HG02943 (cell line): ENCODE results near the gene MTCL1.

Source experiments
- ATAC-seq: cut with Tn5 transposase; IDR thresholded peaks from one replicate; pipeline ENCODE4 v1.9.1; 2021; ENCODE audit warnings: mild to moderate bottlenecking, low read depth, moderate library complexity; ENCODE audit not compliant: unreplicated experiment

MTCL1 gene

DNA sequence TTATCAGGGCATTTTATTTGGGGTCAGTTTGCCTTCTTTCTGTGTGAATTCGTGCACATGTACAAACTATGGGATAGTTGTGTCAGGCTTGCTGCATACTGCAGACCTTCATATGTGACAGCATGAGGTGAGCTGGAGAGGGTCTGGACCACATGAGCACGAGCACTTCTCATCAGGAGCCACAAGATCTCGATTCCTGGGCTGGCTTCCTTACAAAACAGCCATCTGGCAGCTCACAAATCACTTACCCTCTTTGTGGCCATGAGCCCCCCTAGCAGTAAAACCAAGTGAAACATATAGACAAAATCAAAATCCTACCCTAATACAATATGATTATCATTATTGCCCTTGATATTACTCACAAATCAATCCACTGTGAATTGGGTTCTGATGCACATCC lies 121.2 kb downstream of the MTCL1 start:
- no peak for ATAC-seq

DNA sequence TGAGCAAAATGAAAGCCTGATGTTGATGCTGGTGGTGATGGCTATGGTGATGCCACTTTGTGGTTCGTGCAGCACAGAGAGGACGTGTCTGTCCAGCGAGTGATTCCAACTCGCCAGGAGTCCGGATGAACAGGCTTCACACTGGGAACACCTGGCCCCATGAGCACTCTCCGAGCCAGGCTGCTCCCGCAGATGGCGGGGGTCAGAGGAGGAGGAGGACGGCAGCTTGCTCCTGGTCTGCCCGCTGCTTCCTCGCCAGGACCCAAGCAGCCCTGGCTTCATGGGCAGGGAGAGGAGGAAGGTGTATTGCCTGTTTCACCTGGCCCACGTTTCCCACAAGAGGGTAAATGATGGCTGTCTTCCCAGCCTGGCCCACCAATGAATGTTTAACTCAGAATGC lies 121.6 kb downstream of the MTCL1 start:
- ATAC-seq: no peak

DNA sequence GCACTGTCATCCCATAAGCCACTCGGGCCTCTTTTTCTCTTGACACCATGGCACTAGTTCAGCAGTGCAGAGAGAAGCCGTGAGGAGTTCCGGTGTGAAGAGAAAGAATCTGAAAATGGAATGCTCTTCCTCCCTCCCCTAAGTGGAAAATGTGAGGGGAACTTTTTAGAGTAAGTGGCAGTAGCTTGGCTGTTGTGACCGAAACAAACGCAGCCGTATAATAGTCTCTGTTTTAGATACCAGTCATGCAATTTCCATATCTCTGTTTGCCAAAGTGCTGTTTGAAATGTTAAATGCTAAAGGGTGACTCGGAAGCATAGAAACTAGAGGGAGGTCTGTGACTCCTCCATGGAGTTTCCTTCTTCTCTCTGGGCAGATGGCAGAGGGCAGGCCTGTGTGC lies 122.9 kb downstream of the MTCL1 start:
- ATAC-seq: no peak

DNA sequence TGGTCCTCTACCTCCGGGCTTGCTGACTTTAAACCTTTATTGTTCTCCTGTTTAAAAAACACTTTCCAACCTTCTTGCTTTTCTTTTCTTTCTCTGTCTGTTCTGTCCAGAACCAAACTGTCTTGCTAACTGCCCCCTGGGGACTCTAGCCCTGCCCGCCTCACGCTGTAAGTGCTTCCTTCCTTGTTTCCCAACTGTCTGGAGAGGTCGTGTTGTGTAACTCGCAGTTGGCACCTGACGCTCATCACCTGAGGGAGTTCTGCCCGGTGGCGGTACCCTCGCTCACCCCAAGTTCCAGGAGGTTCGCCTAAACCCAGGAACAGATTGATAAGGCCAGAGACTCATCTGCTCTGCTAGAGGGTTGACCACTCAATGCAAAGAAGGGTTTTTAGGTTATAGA lies 123.4 kb downstream of the MTCL1 start:
- ATAC-seq: no peak

DNA sequence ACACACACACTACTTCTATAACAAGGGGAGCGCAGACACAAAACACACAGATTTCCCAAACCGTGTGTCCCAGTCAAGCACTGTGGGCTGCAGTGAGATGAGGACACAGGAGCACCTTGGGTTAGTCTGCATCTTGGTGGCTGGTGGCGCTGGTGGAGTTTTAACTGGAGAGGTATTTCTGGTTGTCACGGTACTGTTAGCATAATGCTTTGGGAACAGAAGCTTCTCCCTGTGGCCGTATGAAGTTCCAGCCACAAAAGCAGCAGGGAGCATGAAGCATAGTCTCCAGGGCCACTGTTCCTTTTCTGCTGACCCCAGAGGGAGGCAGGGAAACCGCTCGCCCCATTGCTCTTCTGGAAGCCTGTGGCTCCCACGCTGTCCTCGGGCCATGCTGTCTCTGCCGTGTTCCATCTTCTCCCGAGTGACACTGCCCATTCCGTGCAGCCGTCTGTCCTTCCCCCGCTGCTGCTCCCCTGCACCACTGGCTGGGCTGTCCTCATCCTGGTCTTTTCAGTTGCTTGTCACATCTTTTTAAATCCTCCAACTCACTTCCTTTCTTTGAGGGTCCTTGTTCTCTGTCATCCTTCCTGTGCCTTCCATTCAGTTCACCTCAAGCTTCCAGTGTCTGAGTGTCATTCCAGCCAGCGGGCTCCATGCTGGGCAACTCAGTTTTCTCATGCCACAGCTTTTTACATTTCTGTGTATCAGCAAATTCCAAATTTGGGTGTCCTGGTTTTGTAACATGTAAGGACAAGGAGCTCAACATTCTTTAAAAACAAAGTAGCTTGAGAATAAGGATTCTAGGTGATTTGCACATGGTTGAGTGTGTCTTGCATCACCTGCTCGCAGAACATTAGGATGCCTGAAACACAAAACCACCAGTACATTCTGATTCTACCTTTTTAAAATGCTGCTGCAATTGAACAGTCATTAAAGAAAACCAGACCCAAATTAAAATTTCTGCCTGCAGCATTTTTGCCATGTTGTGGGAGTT lies 125.0 kb downstream of the MTCL1 start:
- ATAC-seq: no peak

DNA sequence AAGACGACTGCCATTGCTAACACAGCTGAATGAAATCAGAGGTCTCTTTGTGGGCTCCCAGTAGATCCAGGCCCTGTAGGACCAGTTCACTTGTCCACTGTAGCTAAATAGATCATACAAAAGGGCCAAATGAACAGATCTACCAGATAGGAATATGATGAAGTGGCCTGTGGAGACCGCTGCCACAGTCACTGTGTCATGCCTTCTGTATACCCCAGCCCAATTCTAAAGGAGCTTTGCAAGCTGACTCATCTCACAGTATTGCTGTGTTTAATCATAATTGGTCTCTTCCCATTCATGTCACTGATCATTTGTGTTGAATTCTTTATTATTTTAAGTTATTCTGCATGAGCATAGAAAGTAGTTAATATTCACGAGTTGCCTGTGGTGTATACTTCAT lies 125.8 kb downstream of the MTCL1 start:
- ATAC-seq: no peak

DNA sequence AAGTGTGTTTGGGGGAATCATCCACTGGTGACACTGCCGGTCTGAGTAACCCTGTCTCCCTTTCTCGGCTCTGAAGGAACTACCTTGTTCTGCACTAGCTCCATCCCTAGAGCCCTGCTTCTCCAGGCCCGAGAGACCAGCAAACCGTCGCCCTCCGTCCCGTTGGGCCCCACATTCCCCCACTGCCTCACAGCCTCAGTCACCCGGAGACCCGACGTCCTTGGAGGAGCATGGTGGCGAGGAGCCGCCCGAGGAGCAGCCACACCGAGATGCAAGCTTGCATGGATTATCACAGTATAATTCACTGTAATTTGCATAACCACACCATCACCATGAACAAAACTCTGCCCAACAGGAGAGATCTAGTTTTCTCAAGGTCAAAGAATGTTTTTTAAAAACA lies 126.2 kb downstream of the MTCL1 start:
- ATAC-seq: no peak

DNA sequence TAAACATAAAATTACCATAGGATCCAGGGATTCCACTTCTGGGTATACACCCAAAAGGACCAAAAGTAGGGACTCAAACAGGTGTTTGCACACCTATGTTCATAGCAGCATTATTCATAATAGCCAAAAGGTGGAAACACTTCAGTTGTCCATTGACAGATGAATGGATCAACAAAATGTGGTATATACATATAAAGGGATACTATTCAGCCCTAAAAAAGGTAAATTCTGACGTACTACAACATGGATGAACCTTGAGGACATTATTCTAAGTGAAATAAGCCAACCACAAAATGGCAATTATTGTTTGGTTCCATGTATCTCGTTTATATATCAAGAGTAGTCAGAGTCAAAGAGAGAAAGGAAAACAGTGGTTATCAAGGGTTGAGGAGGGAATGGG lies 128.1 kb downstream of the MTCL1 start:
- no peak for ATAC-seq

DNA sequence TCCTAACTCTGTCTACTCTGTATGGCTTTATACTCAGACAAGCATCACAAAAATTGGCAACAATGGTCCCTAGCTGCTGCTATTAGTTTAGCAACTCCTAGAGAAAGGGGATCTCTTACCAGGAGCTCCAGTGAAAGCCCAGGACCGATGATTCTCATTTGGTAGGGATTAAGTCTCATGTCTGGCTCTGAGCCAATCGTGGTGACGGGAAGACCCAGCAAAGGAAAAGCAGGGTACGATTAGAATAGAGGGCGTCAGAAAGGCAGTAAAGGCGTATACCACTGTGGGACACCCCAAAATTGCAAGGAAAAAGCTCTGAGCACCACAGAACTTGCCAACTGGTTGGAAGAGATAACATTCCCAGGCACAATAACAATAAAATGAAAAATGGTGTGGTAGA lies 129.5 kb downstream of the MTCL1 start:
- ATAC-seq: no peak

DNA sequence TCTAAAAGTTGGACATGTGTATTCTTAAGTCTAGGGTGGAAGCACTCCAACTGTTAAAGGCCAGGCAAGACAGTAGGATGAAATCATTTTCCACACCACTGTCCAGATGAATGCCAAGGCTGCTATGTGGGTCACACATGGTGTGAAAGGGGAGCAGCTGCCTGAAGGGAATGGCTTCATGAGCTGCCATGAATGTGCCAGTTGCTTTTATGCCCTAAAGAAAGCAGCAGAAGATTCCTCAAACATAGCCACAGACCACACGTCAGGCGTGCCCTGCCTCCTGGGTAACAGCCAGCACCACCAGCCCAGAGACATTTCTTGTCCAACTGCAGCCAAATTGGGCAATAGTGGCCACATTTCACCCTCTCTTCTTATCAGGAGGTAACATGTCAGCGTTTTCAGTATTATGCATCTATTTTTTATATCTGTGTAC lies 130.2 kb downstream of the MTCL1 start:
- no peak for ATAC-seq

DNA sequence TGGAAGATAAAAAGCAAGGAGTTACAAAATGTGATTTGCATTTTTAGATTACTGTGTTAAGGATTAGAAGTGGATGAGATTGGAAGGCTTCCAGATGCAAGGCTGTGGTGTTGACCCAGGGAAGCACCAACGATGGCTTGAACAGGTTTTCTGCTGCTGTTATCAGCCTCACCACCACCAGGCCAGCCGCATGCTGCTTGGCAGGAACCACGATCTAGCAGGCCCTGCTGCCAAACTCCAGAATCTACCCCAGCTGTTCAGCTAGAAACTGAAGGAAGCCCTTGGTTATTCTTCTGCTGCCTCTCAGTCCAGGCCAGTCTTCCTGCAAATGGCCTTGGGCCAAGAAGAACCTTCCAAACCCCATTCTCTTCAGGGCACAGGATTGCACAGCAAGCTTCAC lies 133.9 kb downstream of the MTCL1 start:
- no peak for ATAC-seq

DNA sequence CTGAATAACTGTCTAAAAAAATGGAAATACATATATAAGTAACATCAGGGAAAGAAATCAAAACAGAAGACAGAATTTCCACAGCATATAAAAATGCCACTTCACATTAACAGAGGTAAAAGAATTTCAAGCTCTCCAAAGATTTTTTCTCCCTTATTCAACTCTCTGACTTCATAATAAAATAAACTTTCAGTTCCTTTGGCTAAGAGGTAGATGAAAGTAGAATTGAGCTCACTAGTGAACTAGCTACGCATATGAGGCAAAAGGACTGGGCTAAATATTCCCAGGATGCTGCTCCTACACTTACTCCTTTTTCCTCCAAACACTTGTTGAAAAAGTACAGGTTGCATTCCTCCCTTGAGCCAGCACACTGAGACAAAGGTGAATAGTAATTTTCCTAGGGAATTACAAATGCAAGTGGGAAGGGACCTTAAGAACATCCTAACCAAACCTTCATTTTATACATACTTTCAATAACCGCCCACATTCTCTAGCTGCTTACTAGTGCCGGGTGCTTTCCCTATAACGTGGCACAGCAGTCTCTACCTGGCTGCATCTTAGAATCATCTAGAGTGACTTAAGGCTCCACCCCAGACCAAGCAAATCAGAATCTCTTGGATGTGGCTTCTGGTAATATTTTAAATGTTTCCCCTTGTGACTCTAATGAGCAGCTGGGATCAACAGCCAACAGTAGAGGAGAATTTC lies 136.6 kb downstream of the MTCL1 start:
- no peak for ATAC-seq

DNA sequence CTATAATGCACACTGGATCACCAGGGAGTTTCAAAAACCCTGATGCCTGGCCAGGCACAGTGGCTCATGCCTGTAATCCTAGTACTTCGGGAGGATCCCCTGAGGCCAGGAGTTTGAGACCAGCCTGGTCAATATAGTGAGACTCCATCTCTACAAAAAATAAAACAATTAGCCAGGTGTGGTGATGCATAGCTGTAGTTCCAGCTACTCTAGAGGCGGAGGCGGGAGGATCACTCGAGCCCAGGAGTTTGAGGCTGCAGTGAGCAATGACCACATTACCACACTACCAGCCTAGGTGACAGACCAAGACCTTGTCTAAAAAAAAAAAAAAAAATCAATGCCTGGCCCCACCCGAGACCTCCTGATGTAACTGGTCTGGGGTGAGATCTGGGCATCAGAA lies 137.2 kb downstream of the MTCL1 start:
- ATAC-seq: no peak

DNA sequence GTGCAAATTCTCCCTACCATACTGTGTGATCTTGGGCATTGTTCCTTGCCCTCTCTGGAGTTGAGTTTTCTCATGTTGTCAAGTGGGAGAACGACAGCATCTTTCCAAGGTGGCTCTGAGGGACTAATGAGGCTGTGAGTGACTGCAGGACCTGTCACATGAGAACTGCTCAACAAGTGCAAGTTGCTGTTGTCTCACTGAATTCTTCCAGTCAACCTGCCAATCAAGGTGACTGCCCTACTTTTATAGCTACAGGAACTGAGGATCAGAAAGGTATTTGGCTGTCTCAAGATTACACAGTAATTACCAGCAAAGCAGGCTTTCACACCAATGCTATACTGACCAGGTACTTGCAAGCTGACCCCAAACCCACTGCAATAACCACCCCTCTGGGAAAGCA lies 137.6 kb downstream of the MTCL1 start:
- ATAC-seq: no peak

DNA sequence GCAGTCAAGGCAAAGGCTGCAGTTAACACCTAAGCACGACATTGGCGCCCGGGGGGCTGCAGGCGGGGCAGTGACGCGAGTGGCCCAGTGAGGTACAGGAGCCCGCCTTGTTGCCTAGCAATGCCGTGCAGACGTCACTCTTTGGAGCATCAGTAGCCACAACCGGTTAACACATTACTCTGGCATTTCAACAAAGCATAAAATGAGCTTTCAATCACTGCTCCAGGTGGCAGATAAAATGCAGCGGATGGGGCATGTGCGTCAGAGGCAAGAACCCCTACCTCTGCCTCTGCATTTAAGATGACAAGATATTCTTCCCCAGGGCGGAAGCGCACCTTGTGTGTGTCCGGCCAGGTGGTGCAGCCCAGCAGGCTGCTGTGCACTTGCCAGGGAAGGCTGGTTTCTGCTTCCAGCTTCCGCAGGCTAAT lies 139.4 kb downstream of the MTCL1 start:
- no peak for ATAC-seq

DNA sequence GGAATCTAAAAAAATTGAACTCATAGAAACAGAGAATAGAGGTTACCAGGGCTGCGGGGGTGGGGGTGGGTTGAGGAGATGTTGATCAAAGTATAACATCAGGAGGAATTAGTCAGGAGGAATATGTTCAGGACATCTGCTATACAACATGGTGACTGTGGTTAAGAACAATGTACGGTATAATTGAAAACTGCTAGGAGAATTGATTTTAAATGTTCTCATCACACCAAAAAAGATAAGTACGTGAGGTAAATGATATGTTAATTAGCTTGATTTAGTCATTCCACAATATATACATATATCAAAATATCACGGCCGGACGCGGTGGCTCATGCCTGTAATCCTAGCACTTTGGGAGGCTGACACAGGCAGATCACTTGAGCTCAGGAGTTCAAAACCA lies 140.2 kb downstream of the MTCL1 start:
- ATAC-seq: no peak

DNA sequence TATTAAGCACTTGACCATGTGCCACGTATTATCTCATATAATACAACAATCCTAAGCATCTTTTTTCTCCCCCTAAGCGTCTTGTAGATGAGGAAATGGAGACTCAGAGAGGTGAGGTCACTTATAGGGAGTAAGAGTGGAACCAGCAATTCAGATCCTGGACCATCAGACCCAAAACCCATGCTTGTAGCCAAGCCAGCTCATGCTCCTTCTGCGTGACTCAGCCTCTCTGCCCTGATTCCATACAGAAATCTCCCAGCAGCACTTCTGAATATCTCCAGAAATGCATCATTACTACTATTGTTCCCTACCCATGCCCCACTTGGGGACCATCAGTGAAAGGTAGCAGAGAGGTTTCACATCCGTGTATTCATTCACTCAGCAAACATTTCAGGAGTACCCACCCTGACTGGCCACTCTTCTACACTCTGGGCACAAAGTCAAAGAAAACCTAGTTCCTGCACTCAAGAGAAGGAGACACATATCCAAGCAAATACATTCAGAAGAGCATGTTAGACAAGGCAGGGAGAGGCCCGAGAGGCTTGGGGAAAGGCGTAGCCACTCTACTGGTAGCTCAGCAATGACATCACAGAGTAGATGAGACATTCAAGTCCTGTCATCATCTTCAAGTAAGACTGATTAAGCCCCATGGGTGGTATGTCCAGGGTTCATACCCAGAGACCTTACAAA lies 141.9 kb downstream of the MTCL1 start:
- no peak for ATAC-seq

DNA sequence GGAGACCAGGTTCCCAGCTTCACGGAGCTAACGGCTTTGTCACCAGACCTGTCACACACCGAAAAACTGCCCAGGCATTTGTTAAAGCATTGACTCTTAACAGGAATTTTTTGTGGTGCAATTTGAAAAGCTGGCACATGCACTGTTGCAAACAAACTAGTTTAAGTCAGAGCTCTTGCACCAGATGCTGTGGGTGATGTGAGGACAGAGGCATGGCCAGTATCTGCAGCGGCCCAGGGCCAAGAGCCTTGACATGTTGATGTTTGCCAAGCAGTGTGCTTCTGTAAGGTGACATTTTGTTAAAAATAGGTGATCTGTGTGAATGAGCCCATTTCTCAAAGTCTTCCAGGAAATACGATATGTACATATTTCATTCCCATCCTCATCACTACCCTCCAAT lies 142.5 kb downstream of the MTCL1 start:
- ATAC-seq: no peak

DNA sequence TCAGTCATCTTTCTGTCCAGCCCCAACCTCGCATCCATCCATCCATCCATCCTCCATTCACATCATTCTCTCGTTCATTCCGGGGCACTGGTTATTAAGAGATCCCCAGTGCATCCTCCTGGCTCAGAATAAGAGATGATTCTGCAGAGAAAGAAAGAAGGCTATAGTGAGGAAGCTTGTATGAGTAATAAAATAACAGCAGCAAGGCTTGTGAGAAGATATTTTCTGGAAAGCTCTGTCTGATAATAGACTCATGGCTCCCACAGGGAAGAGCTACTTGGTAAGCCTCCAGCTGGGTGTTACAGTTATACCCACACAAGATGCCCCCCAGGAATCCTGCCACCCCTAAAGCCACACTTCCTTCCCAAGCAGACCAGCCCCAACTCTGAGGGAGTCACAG lies 143.2 kb downstream of the MTCL1 start:
- ATAC-seq: no peak

DNA sequence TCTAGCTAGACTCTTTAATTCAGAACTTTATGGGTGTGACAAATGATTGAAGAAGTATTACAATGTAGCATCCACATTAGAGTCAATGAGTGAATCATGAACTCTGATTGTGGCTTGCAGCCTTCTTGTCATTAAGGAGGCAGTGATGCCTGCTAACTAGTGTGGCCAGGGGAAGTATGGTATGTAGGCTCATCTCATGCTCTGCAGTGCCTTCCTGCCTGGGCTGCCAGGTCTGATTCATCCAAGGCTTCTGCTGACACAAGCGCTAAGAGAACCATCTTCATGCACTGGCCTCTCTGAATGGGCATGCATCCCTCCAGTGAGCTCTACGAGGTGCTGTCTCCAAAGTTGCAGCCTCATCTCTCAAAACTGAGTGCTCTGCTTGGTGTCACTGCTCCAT lies 144.3 kb downstream of the MTCL1 start:
- no peak for ATAC-seq

DNA sequence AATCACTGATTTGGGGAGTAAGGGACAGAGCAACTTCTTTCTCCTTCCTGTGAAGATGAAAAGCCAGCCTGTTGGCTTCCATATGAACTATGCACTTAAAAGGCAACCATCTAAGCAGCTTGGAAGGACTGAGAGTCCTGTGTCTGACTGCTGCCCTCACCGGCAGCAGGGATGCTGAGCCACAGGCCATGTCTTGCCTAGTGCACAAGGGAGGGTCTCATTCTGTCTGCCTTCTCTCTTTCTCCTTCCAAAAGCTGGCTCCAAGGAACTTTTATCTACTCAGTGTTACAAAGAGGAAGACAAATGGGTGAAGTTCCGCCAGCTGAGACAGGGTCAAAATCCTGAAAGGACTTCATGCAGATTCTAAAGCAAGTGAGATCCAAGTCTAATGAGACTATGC lies 146.3 kb downstream of the MTCL1 start:
- no peak for ATAC-seq
